Thyroid gland (tissue), 4 donors: ENCODE data around the gene STRN3. TPM values are rescaled to one million over a fixed set of nuclear protein-coding genes. Genes with fewer than 3 reads are reported as not detected.
A peak's percentile ranks its signal among the peaks of the same experiment; 100 is the strongest.
"Not testable (repeated sequence)": the region's sequence is repeated elsewhere in the genome, so short reads cannot be mapped to it uniquely, and the experiment has no call there.

ENCODE experiments used
- DNase-seq, 2 donors: peaks; one replicate each; pipeline ENCODE4 v3.0.0-alpha.2; 2019
- H3K27ac ChIP-seq, 3 donors: fragments of 200-600 bp; sonication (generic); 1 replicate in 2 of 3; 2 replicates in 1 of 3; pipeline ENCODE4 v1.5.1; 2016 to 2019; ENCODE audit warnings: mild to moderate bottlenecking in 1 of 3, moderate library complexity in 1 of 3
- H3K27me3 ChIP-seq: fragments of 200-600 bp; sonication (generic); one replicate; pipeline ENCODE4 v1.5.1; 2019
- H3K36me3 ChIP-seq, 2 donors: fragments of 200-600 bp; sonication (generic); one replicate each; pipeline ENCODE4 v1.5.1; 2016 to 2019
- H3K4me1 ChIP-seq, 2 donors: fragments of 200-600 bp; sonication (generic); one replicate each; pipeline ENCODE4 v1.5.1; 2017 to 2019
- H3K4me3 ChIP-seq, 3 donors: fragments of 200-600 bp; sonication (generic); replicated peaks in 1 of 3; 1 replicate in 2 of 3; 2 replicates in 1 of 3; pipeline ENCODE4 v1.5.1; 2016; ENCODE audit warnings: mild to moderate bottlenecking in 1 of 3
- H3K9me3 ChIP-seq: fragments of 200-600 bp; sonication (generic); one replicate; pipeline ENCODE4 v1.5.1; 2017
- POLR2A ChIP-seq, 2 donors: fragments of 450-650 bp; IDR thresholded peaks; one replicate each; pipeline ENCODE4 v1.6.1; 2017; ENCODE audit warnings: antibody characterized with exemption in 2 of 2, mild to moderate bottlenecking in 2 of 2, moderate library complexity in 1 of 2
- WGBS, 2 donors: methylation state at CpG; one replicate each; pipeline ENCODE4 v1.1.5; 2017; 5-methylcytosine and 5-hydroxymethylcytosine counted together
- intact Hi-C: fragments of 100-400 bp; cut with DNase I; formaldehyde crosslinking; loops from one replicate; pipeline ENCODE4 v1.15.1; 2023
- total RNA-seq, 4 donors: library from RNA; depleted of rRNA; stranded (reverse); fragments of >200 nt; gene quantifications; one replicate each; pipeline ENCODE4 v1.2.3, GENCODE V29; 2016
- TF ChIP-seq, protein P1 (sequence below), 6 experiments: fragments of 200-600 bp in 3 of 6; fragments of 450-650 bp in 3 of 6; sonication (generic) in 3 of 6; IDR thresholded peaks; one replicate each; pipeline ENCODE4 v1.5.1; 2016 to 2019; ENCODE audit warnings: antibody characterized with exemption in 6 of 6, mild to moderate bottlenecking in 2 of 6, inconsistent platforms in 1 of 6, moderate library complexity in 1 of 6

Gene STRN3
- total RNA-seq, 4 donors from 2014 or later = 46.3 to 77.5 (median 53.6) TPM

DNA sequence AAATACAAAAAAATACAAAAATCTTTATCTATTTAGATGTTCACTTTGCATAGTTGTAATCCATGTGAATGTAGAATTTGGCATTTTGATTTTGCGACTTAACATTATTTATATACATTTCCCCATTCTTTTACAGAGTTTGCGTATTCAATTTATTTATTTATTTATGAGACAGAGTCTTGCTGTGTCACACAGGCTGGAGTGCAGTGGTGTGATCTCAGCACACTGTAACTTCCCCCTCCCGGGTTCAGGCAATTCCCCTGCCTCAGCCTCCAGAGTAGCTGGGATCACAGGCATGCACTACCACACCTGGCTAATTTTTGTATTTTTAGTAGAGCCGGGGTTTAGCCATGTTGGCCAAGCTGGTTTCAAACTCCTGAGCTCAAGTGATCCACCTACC is 25.3 kb upstream of the STRN3 start:
- no peak overlapping the region for H3K27ac ChIP-seq
- TF ChIP-seq, protein P1, sequence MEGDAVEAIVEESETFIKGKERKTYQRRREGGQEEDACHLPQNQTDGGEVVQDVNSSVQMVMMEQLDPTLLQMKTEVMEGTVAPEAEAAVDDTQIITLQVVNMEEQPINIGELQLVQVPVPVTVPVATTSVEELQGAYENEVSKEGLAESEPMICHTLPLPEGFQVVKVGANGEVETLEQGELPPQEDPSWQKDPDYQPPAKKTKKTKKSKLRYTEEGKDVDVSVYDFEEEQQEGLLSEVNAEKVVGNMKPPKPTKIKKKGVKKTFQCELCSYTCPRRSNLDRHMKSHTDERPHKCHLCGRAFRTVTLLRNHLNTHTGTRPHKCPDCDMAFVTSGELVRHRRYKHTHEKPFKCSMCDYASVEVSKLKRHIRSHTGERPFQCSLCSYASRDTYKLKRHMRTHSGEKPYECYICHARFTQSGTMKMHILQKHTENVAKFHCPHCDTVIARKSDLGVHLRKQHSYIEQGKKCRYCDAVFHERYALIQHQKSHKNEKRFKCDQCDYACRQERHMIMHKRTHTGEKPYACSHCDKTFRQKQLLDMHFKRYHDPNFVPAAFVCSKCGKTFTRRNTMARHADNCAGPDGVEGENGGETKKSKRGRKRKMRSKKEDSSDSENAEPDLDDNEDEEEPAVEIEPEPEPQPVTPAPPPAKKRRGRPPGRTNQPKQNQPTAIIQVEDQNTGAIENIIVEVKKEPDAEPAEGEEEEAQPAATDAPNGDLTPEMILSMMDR (IDR thresholded peaks at IDR 0.05) = no peak
- H3K9me3 ChIP-seq = no peaks in the 10 kb centered on the region
- 56 to 64% methylated on average over 4 of the region's 4 CpGs for WGBS, 2 donors
- intact Hi-C loops = no loop called here
- H3K36me3 ChIP-seq = no peaks in the 10 kb centered on the region
- H3K4me1 ChIP-seq = no peaks in the 10 kb centered on the region
- no peak for DNase-seq
- H3K4me3 ChIP-seq = no peak overlapping the region
- no peaks in the 10 kb centered on the region for H3K27me3 ChIP-seq

DNA sequence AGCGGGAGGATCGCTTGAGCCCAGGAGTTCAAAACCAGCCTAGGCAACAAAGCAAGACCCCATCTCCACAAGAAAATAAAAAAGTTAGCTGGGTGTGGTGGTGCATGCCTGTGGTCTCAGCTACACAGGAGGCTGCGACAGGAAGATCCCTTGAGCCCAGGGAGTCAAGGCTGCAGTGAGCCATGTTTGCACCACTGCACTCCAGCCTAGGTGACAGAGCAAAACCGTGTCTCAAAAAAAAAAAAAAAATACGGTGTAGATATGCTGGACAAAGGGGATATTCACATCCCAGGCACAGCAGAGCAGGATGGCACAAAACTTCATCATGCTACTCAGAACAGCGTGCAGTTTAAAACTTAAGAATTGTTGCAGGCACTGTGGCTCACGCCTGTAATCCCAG is 24.8 kb upstream of the STRN3 start:
- WGBS, 2 donors = 90 to 93% methylated on average over 7 of the region's 7 CpGs
- intact Hi-C loops = no loop called here
- Histone ChIP-seq H3K27me3 (no peaks in the 10 kb centered on the region), H3K4me3 (no peak overlapping the region), H3K9me3 (no peaks in the 10 kb centered on the region), H3K36me3 (no peaks in the 10 kb centered on the region), H3K27ac (no peak overlapping the region), H3K4me1 (no peaks in the 10 kb centered on the region)
- no peak for DNase-seq
- TF ChIP-seq, protein P1 (IDR thresholded peaks at IDR 0.05) = no peak
- TF ChIP-seq POLR2A (IDR thresholded peaks at IDR 0.05) = no peak

DNA sequence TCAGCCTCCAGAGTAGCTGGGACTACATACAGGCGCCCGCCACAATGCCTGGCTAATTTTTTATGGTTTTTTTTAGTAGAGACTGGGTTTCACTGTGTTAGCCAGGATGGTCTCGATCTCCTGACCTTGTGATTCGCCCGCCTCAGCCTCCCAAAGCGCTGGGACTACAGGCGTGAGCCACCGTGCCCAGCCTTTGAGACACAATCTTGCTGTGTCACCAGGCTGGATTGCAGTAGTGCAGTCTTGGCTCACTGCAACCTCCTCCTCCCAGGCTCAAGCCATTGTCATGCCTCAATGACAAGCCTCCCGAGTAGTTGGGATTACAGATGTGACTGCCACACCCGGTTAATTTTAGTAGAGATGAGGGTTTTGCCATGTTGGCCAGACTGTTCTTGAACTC is 21.3 kb upstream of the STRN3 start:
- Histone ChIP-seq H3K4me3 (no peak overlapping the region), H3K27ac (no peak overlapping the region), H3K4me1 (no peaks in the 10 kb centered on the region), H3K9me3 (no peaks in the 10 kb centered on the region), H3K36me3 (no peaks in the 10 kb centered on the region), H3K27me3 (no peaks in the 10 kb centered on the region)
- intact Hi-C loops = no loop called here
- TF ChIP-seq, protein P1 (IDR thresholded peaks at IDR 0.05) = no peak
- TF ChIP-seq POLR2A (IDR thresholded peaks at IDR 0.05) = no peak
- DNase-seq = peak in 1 of 2 donors; percentile 8
- WGBS, 2 donors = 89 to 96% methylated on average over 7 to 10 of the region's 10 CpGs

DNA sequence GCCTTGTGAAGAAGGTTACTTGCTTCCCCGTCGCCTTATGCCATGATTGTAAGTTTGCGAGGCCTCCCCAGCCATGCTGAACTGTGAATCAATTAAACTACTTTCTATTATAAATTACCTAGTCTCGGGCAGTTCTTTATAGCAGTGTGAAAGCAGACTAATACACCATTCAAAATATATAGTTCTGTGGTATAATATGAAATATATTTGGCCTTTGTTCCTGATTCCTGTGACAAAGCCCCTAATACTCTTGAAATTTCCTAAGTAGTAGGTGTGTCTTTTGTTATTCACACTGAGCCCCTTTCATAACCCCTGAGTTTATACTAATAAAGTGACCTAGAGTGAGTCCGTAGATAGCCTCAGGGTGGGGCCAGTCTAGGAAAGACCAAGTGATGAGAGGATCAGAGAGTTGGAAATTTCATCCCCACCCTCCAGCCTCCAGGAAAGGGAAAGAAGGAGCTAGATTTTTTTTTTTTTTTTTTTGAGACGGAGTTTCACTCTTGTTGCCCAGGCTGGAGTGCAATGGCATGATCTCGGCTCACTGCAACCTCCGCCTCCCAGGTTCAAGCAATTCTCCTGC is 19.4 kb upstream of the STRN3 start:
- WGBS, 2 donors = 94 to 98% methylated on average over 8 of the region's 8 CpGs
- Histone ChIP-seq H3K27ac (no peak overlapping the region), H3K36me3 (no peaks in the 10 kb centered on the region), H3K4me3 (no peak overlapping the region), H3K4me1 (no peaks in the 10 kb centered on the region), H3K9me3 (no peaks in the 10 kb centered on the region), H3K27me3 (no peaks in the 10 kb centered on the region)
- DNase-seq = no peak
- no peak for TF ChIP-seq POLR2A (IDR thresholded peaks at IDR 0.05)
- TF ChIP-seq, protein P1 (IDR thresholded peaks at IDR 0.05) = no peak
- intact Hi-C loops = no loop called here

DNA sequence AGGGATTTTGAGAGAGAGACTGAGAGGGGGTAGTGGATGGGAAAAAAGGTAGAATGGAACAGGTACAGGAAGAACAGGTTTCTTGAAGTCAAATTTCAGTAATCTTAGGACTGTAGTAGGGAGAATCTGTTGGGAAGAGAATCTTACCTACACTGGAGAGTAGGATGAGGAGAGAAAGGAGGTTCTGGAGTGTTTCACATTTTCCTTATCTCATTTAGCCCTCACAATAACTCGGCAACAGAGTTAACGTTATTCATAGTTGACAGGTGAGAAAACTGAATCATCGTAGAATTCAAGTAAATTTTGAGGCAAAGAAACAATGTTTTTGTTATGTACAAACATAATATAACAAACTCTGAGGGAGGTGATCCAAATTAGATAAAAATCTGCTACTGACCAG is 17.2 kb upstream of the STRN3 start:
- Histone ChIP-seq H3K9me3 (no peaks in the 10 kb centered on the region), H3K36me3 (no peaks in the 10 kb centered on the region), H3K27ac (no peak overlapping the region), H3K4me1 (no peaks in the 10 kb centered on the region), H3K4me3 (no peak overlapping the region), H3K27me3 (no peaks in the 10 kb centered on the region)
- TF ChIP-seq POLR2A (IDR thresholded peaks at IDR 0.05) = no peak
- TF ChIP-seq, protein P1 (IDR thresholded peaks at IDR 0.05) = no peak
- 79 to 85% methylated on average over 3 of the region's 3 CpGs for WGBS, 2 donors
- no peak for DNase-seq
- intact Hi-C loops = no loop called here

DNA sequence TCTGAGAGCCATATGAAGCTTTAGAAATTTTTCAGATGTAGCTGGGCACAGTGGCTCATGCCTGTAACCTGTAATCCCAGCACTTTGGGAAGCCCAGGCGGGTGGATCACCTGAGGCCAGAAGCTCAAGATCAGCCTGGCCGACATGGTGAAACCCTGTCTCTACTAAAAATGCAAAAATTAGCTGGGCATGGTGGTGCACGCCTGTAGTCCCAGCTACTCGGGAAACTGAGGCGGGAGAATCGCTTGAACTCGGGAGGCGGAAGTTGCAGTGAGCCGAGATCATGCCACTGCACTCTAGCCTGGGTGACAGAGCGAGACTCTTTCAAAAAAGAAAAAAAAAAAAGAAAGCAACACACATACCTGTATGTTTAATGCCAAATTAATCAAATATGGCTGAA is 16.7 kb upstream of the STRN3 start:
- H3K9me3 ChIP-seq, H3K27me3 ChIP-seq, H3K27ac ChIP-seq, intact Hi-C loops, H3K4me1 ChIP-seq, DNase-seq, H3K36me3 ChIP-seq, H3K4me3 ChIP-seq: not testable (repeated sequence)
- 90 to 91% methylated on average over 10 of the region's 10 CpGs for WGBS, 2 donors
